Gastroesophageal sphincter (tissue), 4 donors: Measurements from ENCODE around the gene PLCG1. TPM values are rescaled to one million over a fixed set of nuclear protein-coding genes. Genes with fewer than 3 reads are reported as not detected.

Experiments
- ATAC-seq: fragments of 150-250 bp; one replicate; pipeline ENCODE4 v1.9.1; 2016; ENCODE audit warnings: mild to moderate bottlenecking, moderate library complexity
- H3K27ac ChIP-seq, 4 donors: fragments of 200-600 bp; sonication (generic) in 3 of 4; 1 replicate in 3 of 4; 2 replicates in 1 of 4; pipeline ENCODE4 v1.5.1; 2016 to 2019
- H3K27me3 ChIP-seq: fragments of 200-600 bp; sonication (generic); one replicate; pipeline ENCODE4 v1.5.1; 2019
- H3K36me3 ChIP-seq, 2 donors: fragments of 200-600 bp; sonication (generic); one replicate each; pipeline ENCODE4 v1.5.1; 2019; ENCODE audit warnings: control low read depth in 1 of 2
- H3K4me1 ChIP-seq, 3 donors: fragments of 200-600 bp; sonication (generic); 1 replicate in 2 of 3; 2 replicates in 1 of 3; pipeline ENCODE4 v1.5.1; 2016 to 2019; ENCODE audit warnings: control low read depth in 2 of 3
- H3K4me3 ChIP-seq, 2 donors: fragments of 200-600 bp; sonication (generic); one replicate each; pipeline ENCODE4 v1.5.1; 2019; ENCODE audit warnings: mild to moderate bottlenecking in 1 of 2, moderate library complexity in 1 of 2
- H3K9me3 ChIP-seq, 3 donors: fragments of 200-600 bp; sonication (generic); one replicate each; pipeline ENCODE4 v1.5.1; 2017 to 2019; ENCODE audit warnings: control low read depth in 2 of 3
- EP300 ChIP-seq: sonication (generic); formaldehyde crosslinking; IDR thresholded peaks from one replicate; pipeline ENCODE4 v1.6.1; 2017; ENCODE audit warnings: antibody characterized with exemption, mild to moderate bottlenecking
- POLR2A ChIP-seq, 2 donors: fragments of 450-650 bp; IDR thresholded peaks; one replicate each; pipeline ENCODE4 v1.6.1; 2017; ENCODE audit warnings: antibody characterized with exemption in 2 of 2, mild to moderate bottlenecking in 2 of 2, moderate library complexity in 1 of 2
- POLR2AphosphoS5 ChIP-seq: sonication (generic); formaldehyde crosslinking; IDR thresholded peaks from one replicate; pipeline ENCODE4 v1.6.1; 2017; ENCODE audit warnings: antibody characterized with exemption
- WGBS, 2 donors: methylation state at CpG; one replicate each; pipeline ENCODE4 v1.1.5; 2018; ENCODE audit warnings: low coverage in 1 of 2; 5-methylcytosine and 5-hydroxymethylcytosine counted together
- total RNA-seq, 4 donors: library from RNA; depleted of rRNA; stranded (reverse); fragments of >200 nt; gene quantifications; one replicate each; pipeline ENCODE4 v1.1.0, GENCODE V29; 2016
- TF ChIP-seq, protein P1 (sequence below), 4 experiments: fragments of 200-600 bp in 2 of 4; fragments of 450-650 bp in 2 of 4; sonication (generic) in 1 of 4; IDR thresholded peaks; one replicate each; pipeline ENCODE4 v1.5.1; 2017 to 2019; ENCODE audit warnings: antibody characterized with exemption in 4 of 4, mild to moderate bottlenecking in 2 of 4, moderate library complexity in 2 of 4

The PLCG1 gene
- total RNA-seq, 4 donors from 2014 or later, result 42.3 to 173 (median 94.7) TPM

DNA sequence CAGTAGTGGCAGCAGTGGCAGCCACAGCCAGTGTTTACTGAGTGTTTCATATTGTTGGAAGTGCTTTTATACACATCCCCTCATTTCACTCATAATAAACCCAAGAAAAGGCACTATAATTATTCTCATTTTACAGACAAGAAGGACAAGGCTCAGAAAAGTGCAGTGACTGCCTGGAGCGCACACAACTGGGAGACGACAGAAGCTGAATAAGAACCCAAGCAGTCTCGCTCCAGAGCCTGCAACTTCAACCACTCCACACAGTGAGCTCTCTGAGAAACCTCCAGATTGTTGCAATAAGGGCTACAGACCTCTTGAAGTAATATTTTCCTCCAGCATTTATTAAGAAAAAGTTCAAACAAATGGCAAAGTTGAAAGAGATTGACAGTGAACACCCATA is 76.9 kb downstream of the PLCG1 start:
- 97 to 100% methylated on average over 3 of the region's 3 CpGs for WGBS, 2 donors
- Histone ChIP-seq H3K27me3 (no peaks in the 10 kb centered on the region), H3K27ac (no peak overlapping the region), H3K36me3 (no peaks in the 10 kb centered on the region), H3K4me3 (no peak overlapping the region), H3K9me3 (no peaks in the 10 kb centered on the region), H3K4me1 (peaks cover 5 to 39% (median 10%) of the 10 kb centered on the region in 3 donors)
- no peak for ATAC-seq
- TF ChIP-seq POLR2AphosphoS5, result no peak
- no peak for TF ChIP-seq EP300
- TF ChIP-seq, protein P1, sequence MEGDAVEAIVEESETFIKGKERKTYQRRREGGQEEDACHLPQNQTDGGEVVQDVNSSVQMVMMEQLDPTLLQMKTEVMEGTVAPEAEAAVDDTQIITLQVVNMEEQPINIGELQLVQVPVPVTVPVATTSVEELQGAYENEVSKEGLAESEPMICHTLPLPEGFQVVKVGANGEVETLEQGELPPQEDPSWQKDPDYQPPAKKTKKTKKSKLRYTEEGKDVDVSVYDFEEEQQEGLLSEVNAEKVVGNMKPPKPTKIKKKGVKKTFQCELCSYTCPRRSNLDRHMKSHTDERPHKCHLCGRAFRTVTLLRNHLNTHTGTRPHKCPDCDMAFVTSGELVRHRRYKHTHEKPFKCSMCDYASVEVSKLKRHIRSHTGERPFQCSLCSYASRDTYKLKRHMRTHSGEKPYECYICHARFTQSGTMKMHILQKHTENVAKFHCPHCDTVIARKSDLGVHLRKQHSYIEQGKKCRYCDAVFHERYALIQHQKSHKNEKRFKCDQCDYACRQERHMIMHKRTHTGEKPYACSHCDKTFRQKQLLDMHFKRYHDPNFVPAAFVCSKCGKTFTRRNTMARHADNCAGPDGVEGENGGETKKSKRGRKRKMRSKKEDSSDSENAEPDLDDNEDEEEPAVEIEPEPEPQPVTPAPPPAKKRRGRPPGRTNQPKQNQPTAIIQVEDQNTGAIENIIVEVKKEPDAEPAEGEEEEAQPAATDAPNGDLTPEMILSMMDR (IDR thresholded peaks at IDR 0.05), result no peak
- no peak for TF ChIP-seq POLR2A (IDR thresholded peaks at IDR 0.05)

DNA sequence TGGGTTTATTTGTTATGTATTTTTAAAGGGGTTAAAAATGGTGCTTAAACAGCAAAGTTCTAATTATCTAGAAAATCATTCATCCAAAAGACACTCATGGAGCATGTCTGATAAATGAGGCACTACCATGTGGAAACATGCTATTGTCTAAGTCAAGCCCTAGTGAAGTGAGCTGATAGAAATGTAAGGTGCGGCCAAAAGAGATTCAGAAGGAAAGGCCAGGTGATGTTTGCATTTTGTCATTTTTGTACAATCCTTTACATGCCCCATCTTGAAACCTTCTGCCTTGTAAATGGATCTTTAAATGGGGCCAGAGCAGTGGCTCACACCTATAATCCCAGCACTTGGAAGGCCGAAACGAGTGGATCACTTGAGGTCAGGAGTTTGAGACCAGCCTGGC is 77.3 kb downstream of the PLCG1 start:
- Histone ChIP-seq H3K9me3 (no peaks in the 10 kb centered on the region), H3K27me3 (no peaks in the 10 kb centered on the region), H3K36me3 (no peaks in the 10 kb centered on the region), H3K27ac (no peak overlapping the region), H3K4me1 (peaks cover 5 to 44% (median 10%) of the 10 kb centered on the region in 3 donors), H3K4me3 (no peak overlapping the region)
- no peak for ATAC-seq
- 90 to 95% methylated on average over 2 to 3 of the region's 3 CpGs for WGBS, 2 donors
- TF ChIP-seq POLR2A (IDR thresholded peaks at IDR 0.05) (no peak), EP300 (no peak), POLR2AphosphoS5 (no peak)
- TF ChIP-seq, protein P1 (IDR thresholded peaks at IDR 0.05), result no peak

DNA sequence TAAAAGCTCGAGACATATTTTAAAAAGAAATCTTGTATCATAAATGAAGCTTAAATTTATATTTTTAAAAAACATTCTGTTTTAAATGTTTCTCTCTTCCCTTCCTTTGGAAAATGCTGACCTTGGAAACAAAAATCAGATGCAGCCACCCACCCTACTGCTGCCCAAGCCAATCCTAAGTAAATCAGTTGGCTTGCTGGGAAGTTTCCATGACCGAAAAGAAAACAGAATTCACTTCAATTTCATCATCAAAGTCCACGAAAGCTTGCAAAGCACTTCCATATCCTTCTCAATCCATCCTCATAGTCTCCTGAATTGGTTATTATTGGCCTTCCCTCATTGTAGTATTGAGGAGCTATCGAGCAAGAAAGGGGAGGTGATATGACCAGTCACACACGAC is 80.1 kb downstream of the PLCG1 start:
- no peaks in the 10 kb centered on the region for H3K9me3 ChIP-seq
- H3K4me1 ChIP-seq, result peaks cover 21 to 69% (median 25%) of the 10 kb centered on the region in 3 donors
- no peak overlapping the region for H3K27ac ChIP-seq
- 65 to 72% methylated on average over 5 of the region's 5 CpGs for WGBS, 2 donors
- no peaks in the 10 kb centered on the region for H3K36me3 ChIP-seq
- no peak for TF ChIP-seq POLR2AphosphoS5
- no peak for TF ChIP-seq EP300
- TF ChIP-seq, protein P1 (IDR thresholded peaks at IDR 0.05), result no peak
- TF ChIP-seq POLR2A (IDR thresholded peaks at IDR 0.05), result no peak
- no peaks in the 10 kb centered on the region for H3K27me3 ChIP-seq
- no peak for ATAC-seq
- no peak overlapping the region for H3K4me3 ChIP-seq

DNA sequence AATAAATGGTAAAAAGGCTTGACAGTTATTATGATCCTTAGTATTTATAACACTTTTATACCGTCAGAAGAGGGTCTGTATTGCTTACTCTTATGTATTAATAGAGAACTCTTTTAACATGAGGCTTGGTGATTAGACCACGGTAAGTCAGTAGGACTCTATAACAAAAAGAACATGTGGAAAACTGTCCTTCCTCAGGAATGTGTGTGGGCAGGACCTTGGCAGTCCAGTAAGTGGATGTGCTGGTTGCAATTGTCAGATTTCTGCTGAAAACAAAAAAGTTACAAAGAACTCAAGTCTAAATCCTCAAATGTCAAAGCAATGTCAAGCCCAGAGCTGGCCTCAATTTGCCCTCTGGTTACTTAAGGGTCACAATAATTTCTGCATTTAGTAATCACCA is 81.1 kb downstream of the PLCG1 start:
- Histone ChIP-seq H3K27ac (no peak overlapping the region), H3K4me3 (no peak overlapping the region), H3K9me3 (no peaks in the 10 kb centered on the region), H3K27me3 (no peaks in the 10 kb centered on the region), H3K36me3 (no peaks in the 10 kb centered on the region), H3K4me1 (peaks cover 22 to 69% (median 26%) of the 10 kb centered on the region in 3 donors)
- 51 to 52% methylated on average over 2 of the region's 2 CpGs for WGBS, 2 donors
- ATAC-seq, result no peak
- TF ChIP-seq EP300, result no peak
- TF ChIP-seq POLR2A (IDR thresholded peaks at IDR 0.05), result no peak
- no peak for TF ChIP-seq POLR2AphosphoS5
- TF ChIP-seq, protein P1 (IDR thresholded peaks at IDR 0.05), result no peak

DNA sequence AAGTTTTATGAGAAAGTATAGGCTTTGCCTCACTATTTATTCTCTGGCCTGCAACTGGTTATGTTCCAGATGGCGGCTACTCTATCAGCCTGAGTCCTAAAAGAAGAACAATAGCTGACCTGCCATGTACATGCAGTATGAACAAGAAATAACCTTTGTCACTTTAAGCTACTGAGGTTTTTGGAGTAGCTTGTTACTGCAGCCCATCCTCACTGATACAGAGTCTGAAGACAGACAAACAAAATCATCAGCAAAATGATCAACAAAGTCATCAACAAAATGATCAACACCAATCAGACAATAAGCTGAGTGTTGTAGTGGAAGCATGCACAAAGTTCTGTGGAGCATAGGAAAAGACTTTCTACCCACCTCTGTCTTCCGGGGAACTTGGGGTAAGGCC is 82.5 kb downstream of the PLCG1 start:
- Histone ChIP-seq H3K27ac (no peak overlapping the region), H3K4me3 (no peak overlapping the region), H3K36me3 (no peaks in the 10 kb centered on the region), H3K4me1 (peaks cover 21 to 74% (median 30%) of the 10 kb centered on the region in 3 donors), H3K27me3 (no peaks in the 10 kb centered on the region), H3K9me3 (no peaks in the 10 kb centered on the region)
- WGBS, 2 donors, result 86 to 100% methylated on average over 1 to 2 of the region's 2 CpGs
- TF ChIP-seq POLR2AphosphoS5 (no peak), POLR2A (IDR thresholded peaks at IDR 0.05) (no peak), EP300 (no peak)
- TF ChIP-seq, protein P1 (IDR thresholded peaks at IDR 0.05), result no peak
- no peak for ATAC-seq
